Progenitor cell of endocrine pancreas (in vitro differentiated cells): ENCODE results near the gene RBM10. TPM values are rescaled to one million over a fixed set of nuclear protein-coding genes. Genes with fewer than 3 reads are reported as not detected.

Experiments
- DNase-seq: peaks from one replicate; pipeline ENCODE4 v3.0.0; 2021; ENCODE audit warnings: low spot score; ENCODE audit not compliant: unreplicated experiment
- H3K27ac Mint-ChIP-seq: 2 replicates; pipeline ENCODE4 v1.8.0; 2021; ENCODE audit warnings: mild to moderate bottlenecking, moderate library complexity, mixed read lengths
- H3K27me3 Mint-ChIP-seq: 2 replicates; pipeline ENCODE4 v1.8.0; 2021; ENCODE audit warnings: mixed read lengths
- H3K36me3 Mint-ChIP-seq: 2 replicates; pipeline ENCODE4 v1.8.0; 2022; ENCODE audit warnings: mixed read lengths; ENCODE audit not compliant: insufficient read depth
- H3K4me1 Mint-ChIP-seq: 2 replicates; pipeline ENCODE4 v1.8.0; 2021; ENCODE audit warnings: low read depth, mixed read lengths
- H3K4me3 Mint-ChIP-seq: 2 replicates; pipeline ENCODE4 v1.8.0; 2021; ENCODE audit warnings: low read depth, mild to moderate bottlenecking, moderate library complexity, mixed read lengths
- H3K9me3 Mint-ChIP-seq: 2 replicates; pipeline ENCODE4 v1.8.0; 2021; ENCODE audit warnings: low read depth, mixed read lengths
- CTCF ChIP-seq: fragments of 200-600 bp; sonication (generic); IDR thresholded peaks from one replicate; pipeline ENCODE4 v1.5.0; 2021; ENCODE audit warnings: antibody characterized with exemption, mild to moderate bottlenecking; ENCODE audit not compliant: unreplicated experiment
- total RNA-seq: library from RNA; stranded (reverse); gene quantifications from 2 replicates; pipeline ENCODE4 v1.2.1, GENCODE V29; 2021

RBM10 gene
- total RNA-seq, 1 donor from 2014 or later, result 68.2 TPM

DNA sequence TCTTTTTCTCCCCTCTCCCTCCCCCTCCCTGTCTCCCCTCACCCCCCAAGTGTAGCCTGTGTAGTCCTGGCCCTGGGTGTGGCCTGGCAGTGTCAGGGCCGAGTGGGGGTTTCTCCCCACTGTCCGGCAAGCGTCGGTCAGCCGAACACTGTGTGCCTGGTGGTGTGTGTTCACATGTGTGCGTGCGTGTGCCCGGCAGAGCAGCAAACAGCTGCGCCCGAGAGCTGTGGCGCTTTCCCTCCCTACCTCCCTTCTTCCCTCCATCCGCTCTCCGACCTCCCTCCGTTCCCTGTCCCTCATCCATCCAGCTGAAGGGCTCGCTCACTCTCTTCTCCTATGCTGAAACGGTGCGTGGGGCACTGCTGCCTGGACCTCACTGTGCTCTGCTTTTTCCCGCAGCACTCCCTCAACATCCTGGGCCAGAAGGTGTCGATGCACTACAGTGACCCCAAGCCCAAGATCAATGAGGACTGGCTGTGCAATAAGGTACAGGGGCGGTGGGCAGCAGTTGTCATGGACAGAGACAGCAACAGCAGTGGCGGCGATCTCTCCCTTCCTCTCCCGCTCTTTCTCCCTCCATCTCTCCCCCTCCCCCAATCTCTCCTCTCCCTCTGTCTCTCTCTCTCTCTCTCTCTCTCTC is 31.2 kb downstream of the RBM10 start:
- TF ChIP-seq CTCF, result no peak
- DNase-seq, result no peak
- Mint-ChIP-seq H3K4me3 (no peak overlapping the region), H3K9me3 (peaks cover 10% of the 10 kb centered on the region), H3K27me3 (no peaks in the 10 kb centered on the region), H3K4me1 (no peaks in the 10 kb centered on the region), H3K27ac (peak overlapping the region; percentile 7), H3K36me3 (peaks cover 12% of the 10 kb centered on the region)

DNA sequence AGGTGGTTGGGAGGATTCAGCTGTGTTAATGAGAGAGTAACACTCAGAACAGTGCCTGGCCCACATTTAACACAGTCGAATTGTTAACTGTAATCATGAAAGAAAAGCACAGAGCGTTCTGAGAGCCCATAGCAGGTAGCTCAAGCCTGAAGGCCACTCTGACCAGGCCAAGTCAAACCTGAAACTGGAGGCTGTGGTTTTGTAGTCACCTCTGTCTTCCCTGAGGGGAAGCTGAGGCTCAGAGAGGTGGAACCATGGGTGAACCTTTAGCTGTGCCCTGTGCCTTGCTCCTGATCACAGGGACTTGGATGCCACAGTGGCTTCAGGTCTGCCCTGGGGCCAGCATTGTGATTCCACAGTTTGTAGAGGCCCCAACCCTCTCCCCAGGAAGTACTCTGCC is 32.1 kb downstream of the RBM10 start:
- Mint-ChIP-seq H3K36me3 (peaks cover 12% of the 10 kb centered on the region), H3K4me3 (no peak overlapping the region), H3K27ac (no peak overlapping the region), H3K9me3 (peaks cover 10% of the 10 kb centered on the region), H3K4me1 (no peaks in the 10 kb centered on the region), H3K27me3 (no peaks in the 10 kb centered on the region)
- no peak for TF ChIP-seq CTCF
- DNase-seq, result no peak

DNA sequence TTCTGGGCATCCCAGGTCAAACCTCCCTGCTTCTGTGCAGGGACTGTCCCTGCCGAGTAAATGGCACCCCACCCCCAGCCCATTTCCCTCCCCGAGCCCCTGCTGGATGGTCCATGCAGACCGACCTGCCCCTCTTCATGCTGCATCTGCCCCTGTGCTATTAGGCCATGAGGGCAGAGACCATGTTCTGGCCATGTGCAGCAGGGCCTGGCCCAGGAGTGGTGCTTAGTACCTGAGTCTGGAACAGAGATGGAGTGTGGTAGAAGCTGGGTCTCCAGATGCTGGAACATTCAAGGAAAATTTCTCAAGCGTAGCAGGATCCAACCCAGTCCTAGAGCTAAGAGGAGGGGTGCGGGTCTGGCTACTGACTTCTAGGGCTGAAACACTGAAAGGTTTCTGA is 33.3 kb downstream of the RBM10 start:
- peak overlapping the region; percentile 81 for H3K27ac Mint-ChIP-seq
- TF ChIP-seq CTCF, result no peak
- H3K4me1 Mint-ChIP-seq, result no peaks in the 10 kb centered on the region
- no peak overlapping the region for H3K4me3 Mint-ChIP-seq
- H3K36me3 Mint-ChIP-seq, result peaks cover 14% of the 10 kb centered on the region
- no peak for DNase-seq
- no peaks in the 10 kb centered on the region for H3K27me3 Mint-ChIP-seq
- peaks cover 12% of the 10 kb centered on the region for H3K9me3 Mint-ChIP-seq

DNA sequence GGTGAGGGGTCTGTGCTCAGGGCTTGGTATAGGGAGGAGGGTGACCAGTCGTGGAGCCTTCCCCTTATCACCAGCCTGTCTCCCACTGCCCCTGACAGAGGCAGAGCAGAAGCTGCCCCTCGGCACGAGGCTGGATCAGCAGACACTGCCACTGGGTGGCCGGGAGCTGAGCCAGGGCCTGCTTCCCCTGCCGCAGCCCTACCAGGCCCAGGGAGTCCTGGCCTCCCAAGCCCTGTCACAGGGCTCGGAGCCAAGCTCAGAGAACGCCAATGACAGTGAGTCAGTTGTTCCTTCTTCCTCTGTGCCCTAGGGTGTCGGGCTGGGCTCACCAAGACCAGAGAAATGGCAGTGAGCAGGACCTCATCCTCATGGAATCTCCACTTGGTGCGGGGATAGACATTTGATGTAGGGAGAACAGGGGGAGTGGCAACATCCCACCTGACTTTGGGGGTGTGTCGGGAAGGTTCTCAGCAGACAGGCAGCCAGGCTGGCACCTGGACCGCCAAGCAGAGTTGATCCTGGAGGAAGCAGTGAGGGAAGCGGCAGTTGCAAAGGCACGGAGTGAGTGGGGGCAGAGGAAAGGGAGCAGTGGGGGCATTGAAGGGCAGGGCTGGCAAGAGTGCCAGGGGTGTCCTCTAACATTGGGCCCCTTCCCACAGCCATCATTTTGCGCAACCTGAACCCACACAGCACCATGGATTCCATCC is 34.4 kb downstream of the RBM10 start:
- Mint-ChIP-seq H3K27ac (no peak overlapping the region), H3K36me3 (peaks cover 14% of the 10 kb centered on the region), H3K27me3 (no peaks in the 10 kb centered on the region), H3K4me3 (no peak overlapping the region), H3K9me3 (peaks cover 12% of the 10 kb centered on the region), H3K4me1 (no peaks in the 10 kb centered on the region)
- TF ChIP-seq CTCF, result no peak
- no peak for DNase-seq

- DNase-seq, result no peak
- H3K27ac Mint-ChIP-seq, result no peak overlapping the region
- no peak for TF ChIP-seq CTCF
- H3K9me3 Mint-ChIP-seq, result peaks cover 12% of the 10 kb centered on the region
- no peaks in the 10 kb centered on the region for H3K27me3 Mint-ChIP-seq
- no peaks in the 10 kb centered on the region for H3K4me1 Mint-ChIP-seq
- no peak overlapping the region for H3K4me3 Mint-ChIP-seq
- peaks cover 16% of the 10 kb centered on the region for H3K36me3 Mint-ChIP-seq
These were observed 34.9 kb downstream of the RBM10 start for GRCh38 chrX:47179928-47180255.
